ENCODE measurements around the gene THOC7. TPM values are rescaled to one million over a fixed set of nuclear protein-coding genes. Genes with fewer than 3 reads are reported as not detected.

The THOC7 gene
- total RNA-seq, 1 donor from 2014 or later = 67.3 TPM

DNA sequence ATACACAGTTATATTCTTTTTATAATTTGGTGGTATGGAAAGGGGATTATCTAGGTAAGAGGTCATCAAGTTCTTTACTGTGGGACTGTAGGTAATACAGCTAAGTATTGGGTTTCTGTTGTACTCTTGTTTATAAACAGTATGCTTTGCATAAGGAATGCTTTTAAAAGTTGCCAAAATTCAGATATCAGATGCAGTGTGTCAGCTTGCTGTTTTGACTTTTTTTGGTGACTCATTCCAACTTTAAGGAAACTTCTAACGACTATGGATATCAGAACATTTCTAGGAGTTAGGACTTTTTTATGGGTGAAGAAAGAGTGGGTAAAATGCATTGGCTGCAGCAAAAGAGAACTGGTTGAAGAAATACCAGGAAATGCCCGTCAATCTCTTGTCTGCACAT, 45.8 kb upstream of the THOC7 start:
- DNase-seq (ENCODE audit: low read depth) = no peak
- TF ChIP-seq, protein P1, sequence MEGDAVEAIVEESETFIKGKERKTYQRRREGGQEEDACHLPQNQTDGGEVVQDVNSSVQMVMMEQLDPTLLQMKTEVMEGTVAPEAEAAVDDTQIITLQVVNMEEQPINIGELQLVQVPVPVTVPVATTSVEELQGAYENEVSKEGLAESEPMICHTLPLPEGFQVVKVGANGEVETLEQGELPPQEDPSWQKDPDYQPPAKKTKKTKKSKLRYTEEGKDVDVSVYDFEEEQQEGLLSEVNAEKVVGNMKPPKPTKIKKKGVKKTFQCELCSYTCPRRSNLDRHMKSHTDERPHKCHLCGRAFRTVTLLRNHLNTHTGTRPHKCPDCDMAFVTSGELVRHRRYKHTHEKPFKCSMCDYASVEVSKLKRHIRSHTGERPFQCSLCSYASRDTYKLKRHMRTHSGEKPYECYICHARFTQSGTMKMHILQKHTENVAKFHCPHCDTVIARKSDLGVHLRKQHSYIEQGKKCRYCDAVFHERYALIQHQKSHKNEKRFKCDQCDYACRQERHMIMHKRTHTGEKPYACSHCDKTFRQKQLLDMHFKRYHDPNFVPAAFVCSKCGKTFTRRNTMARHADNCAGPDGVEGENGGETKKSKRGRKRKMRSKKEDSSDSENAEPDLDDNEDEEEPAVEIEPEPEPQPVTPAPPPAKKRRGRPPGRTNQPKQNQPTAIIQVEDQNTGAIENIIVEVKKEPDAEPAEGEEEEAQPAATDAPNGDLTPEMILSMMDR (conservative IDR thresholded peaks at IDR 0.05; ENCODE audit: low read depth, low read length) = no peak
- no peak overlapping the region for H3K4me3 ChIP-seq (ENCODE audit: low read depth, low read length)

DNA sequence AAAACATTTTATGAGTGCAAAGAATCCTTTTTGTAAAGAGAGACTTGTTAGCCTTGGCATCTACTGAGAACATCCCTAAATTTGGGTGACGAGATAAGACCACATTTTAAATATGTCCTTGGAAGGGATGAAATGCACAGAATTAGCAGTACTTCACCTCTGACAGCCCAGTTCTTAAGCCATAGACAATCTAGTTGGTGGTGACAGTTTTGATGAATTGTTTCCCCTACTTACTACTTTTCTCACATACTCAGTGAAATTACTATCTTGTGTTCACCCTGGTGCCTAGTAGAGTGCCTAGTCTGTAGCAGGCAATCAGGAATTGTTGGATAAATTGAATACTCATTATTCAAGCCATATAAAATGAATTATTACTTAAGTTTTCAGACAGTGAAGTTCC, 45.2 kb upstream of the THOC7 start:
- TF ChIP-seq, protein P1 (conservative IDR thresholded peaks at IDR 0.05; ENCODE audit: low read depth, low read length) = no peak
- H3K4me3 ChIP-seq (ENCODE audit: low read depth, low read length) = no peak overlapping the region
- DNase-seq (ENCODE audit: low read depth) = no peak

DNA sequence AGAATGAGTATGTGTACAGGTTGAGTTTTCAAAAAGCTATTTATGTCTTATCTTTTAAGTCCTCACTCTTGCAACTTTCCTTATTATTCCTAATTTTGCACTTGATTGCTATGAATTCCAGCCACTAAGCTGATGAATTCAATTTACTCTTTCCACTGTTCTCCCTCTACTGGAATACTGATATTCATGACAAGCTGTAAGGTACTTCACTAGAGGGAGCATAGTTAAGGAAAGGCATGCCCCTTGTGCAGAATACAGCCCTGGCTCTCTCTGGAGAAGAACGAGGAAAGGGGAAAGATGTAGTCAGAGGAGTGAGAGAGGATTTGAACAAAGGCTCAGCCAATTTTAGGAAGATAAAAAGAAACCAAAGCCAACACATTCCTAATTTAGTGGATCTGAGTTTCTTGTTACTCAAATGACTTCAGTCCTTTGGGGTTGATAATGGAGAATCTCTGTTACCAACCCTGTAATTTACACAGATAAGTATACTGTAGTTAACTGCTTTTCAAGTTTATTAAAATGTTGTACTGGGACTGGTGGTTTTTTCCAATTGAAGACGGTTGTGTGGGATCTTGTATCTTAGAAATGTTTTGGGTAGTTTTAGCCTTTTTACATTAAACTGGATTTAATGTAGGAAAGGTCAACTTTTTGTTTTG, 44.6 kb upstream of the THOC7 start:
- TF ChIP-seq, protein P1 (conservative IDR thresholded peaks at IDR 0.05; ENCODE audit: low read depth, low read length) = peak; percentile 42
- no peak for DNase-seq (ENCODE audit: low read depth)
- no peak overlapping the region for H3K4me3 ChIP-seq (ENCODE audit: low read depth, low read length)

DNA sequence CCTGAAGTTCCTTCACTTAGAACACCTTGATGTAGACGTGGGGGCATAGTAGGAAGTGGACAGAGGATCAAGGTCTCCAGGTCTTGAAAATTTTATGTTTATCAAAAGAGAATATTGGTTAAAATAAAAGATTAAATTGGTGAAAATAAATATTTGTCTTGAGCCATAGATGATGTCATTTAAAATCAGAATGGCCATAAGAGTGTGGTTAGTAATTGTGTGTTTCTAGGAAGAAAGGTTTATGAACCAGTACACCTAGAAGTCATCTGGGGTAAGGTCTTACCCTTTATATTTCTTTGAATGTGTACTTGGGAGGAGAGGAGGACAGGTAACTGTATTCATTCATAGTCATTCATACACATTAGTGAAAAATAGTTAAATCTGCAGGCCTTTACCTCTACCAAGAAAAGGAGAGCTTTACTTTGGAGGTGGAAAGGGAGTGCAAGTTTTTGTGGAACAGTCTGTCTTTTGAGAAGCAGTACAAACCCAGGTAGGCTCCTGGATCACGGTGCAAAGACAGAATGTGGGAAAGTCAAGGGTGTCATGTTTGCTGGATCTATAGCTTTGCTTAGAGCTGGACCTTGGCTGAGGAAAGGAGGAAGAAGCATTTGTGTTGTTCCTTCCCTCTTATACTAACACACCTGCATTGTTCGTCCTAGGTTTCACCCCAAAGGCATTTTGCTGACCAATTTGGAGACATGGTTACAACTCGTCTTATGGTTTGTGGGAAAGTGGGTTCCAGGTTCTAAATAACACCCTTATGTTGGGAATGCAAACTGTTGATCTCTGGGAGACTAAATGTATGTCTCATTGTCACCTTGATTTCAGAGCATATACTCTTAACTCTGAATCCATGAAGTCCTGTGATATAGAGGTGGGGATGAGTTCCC, 42.4 kb upstream of the THOC7 start:
- no peak overlapping the region for H3K4me3 ChIP-seq (ENCODE audit: low read depth, low read length)
- DNase-seq (ENCODE audit: low read depth) = no peak
- TF ChIP-seq, protein P1 (conservative IDR thresholded peaks at IDR 0.05; ENCODE audit: low read depth, low read length) = no peak

DNA sequence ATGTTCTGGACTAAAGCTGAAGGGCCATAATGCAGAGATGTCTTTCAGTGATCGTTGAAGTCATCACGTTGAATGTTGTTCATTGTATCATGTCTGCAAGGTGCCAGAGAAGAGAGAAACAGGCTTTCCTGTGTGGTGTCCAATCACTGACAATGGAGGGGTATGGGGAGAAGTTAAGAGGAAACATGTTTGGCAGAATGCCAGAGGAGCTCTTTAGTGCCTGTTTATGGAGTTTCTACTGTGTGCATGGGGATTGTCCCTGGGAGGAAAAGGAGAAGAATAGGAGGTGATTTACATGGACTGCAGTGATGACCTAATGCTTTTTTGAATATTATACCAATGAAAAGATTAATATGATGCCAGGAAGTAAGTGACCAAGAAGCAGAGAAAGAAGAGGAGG, 36.9 kb upstream of the THOC7 start:
- no peak for DNase-seq (ENCODE audit: low read depth)
- TF ChIP-seq, protein P1 (conservative IDR thresholded peaks at IDR 0.05; ENCODE audit: low read depth, low read length) = no peak
- no peak overlapping the region for H3K4me3 ChIP-seq (ENCODE audit: low read depth, low read length)

DNA sequence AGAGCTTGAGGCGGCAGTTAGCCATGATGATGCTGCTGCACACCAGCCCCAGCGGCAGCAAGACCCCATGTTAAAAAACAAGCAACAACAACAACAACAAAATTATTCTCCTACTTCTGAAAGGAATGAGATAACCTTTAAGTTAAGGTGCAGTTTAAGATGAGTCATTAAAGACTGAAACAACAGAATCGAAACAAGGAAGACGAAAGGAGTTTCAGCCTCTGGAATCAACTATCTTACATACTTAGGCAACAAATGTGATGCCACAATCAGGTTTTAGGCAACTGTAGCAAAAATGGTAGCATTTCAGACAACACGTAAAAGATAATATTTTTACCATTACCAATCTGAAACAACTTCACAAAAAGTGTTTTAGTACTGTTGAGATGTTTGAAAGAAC, 36.4 kb upstream of the THOC7 start:
- no peak for DNase-seq (ENCODE audit: low read depth)
- no peak overlapping the region for H3K4me3 ChIP-seq (ENCODE audit: low read depth, low read length)
- TF ChIP-seq, protein P1 (conservative IDR thresholded peaks at IDR 0.05; ENCODE audit: low read depth, low read length) = no peak
